Suppressor macrophage treated with lipopolysaccharide for 1 hour (primary cell): Measurements from ENCODE around the gene VTCN1.
"Not testable (repeated sequence)": the region's sequence is repeated elsewhere in the genome, so short reads cannot be mapped to it uniquely, and the experiment has no call there.

Source experiments
- DNase-seq, 3 donors: peaks; one replicate each; pipeline ENCODE4 v3.0.0-alpha.2; 2020 to 2022

VTCN1 gene

GRCh38 chr1:117121589-117122329 is 89.0 kb downstream of the VTCN1 start, which contains the start of gene TRIM45:
TSS of gene TRIM45 (minus strand) at chr1:117121749. CDS start at chr1:117121201, 548 bp downstream.
- DNase-seq: peak; percentile 98 to 99 (median 99)

GRCh38 chr1:117120774-117121588 is 89.7 kb downstream of the VTCN1 start:
- DNase-seq: no peak

GRCh38 chr1:117119144-117119543 is 91.6 kb downstream of the VTCN1 start:
- DNase-seq: not testable (repeated sequence)

- no peak for DNase-seq
Observed at GRCh38 chr1:117118137-117118536, 92.6 kb downstream of the VTCN1 start.

GRCh38 chr1:117117697-117118096 is 93.0 kb downstream of the VTCN1 start:
- no peak for DNase-seq

GRCh38 chr1:117116784-117117130 is 94.0 kb downstream of the VTCN1 start:
- DNase-seq: no peak

GRCh38 chr1:117116090-117116783 is 94.5 kb downstream of the VTCN1 start:
- no peak for DNase-seq

- no peak for DNase-seq
Observed at GRCh38 chr1:117114877-117115276, 95.8 kb downstream of the VTCN1 start.

- DNase-seq: no peak
Observed at GRCh38 chr1:117113199-117113598, 97.5 kb downstream of the VTCN1 start.

- no peak for DNase-seq
Observed at GRCh38 chr1:117112047-117112717, 98.5 kb downstream of the VTCN1 start.

- no peak for DNase-seq
Observed at GRCh38 chr1:117110774-117111173, 100.0 kb downstream of the VTCN1 start.

- DNase-seq: no peak
Observed at GRCh38 chr1:117107364-117107763, 103.4 kb downstream of the VTCN1 start.

GRCh38 chr1:117106478-117106877 is 104.2 kb downstream of the VTCN1 start:
- DNase-seq: peak; percentile 38 to 45 (median 42)

- no peak for DNase-seq
Observed at GRCh38 chr1:117105722-117106121, 105.0 kb downstream of the VTCN1 start.

- no peak for DNase-seq
Observed at GRCh38 chr1:117104986-117105385, 105.7 kb downstream of the VTCN1 start.

GRCh38 chr1:117101858-117102257 is 108.9 kb downstream of the VTCN1 start:
- not testable (repeated sequence) for DNase-seq

- no peak for DNase-seq
Observed at GRCh38 chr1:117101334-117101733, 109.4 kb downstream of the VTCN1 start.

GRCh38 chr1:117098287-117098890 is 112.3 kb downstream of the VTCN1 start:
- DNase-seq: no peak

GRCh38 chr1:117097443-117097842 is 113.3 kb downstream of the VTCN1 start:
- DNase-seq: no peak

- DNase-seq: no peak
Observed at GRCh38 chr1:117096951-117097408, 113.7 kb downstream of the VTCN1 start.

- DNase-seq: no peak
Observed at GRCh38 chr1:117094841-117095604, 115.7 kb downstream of the VTCN1 start.
